ENCODE measurements around the gene TADA3. TPM values are rescaled to one million over a fixed set of nuclear protein-coding genes. Genes with fewer than 3 reads are reported as not detected.
"Not testable (repeated sequence)": the region's sequence is repeated elsewhere in the genome, so short reads cannot be mapped to it uniquely, and the experiment has no call there.

TADA3 gene
- total RNA-seq, 1 donor from 2014 or later, result 64.6 TPM

GRCh38 chr3:9783954-9784353 is 8.3 kb downstream of the TADA3 start:
- no peak overlapping the region for H3K4me3 Mint-ChIP-seq
- no peaks in the 10 kb centered on the region for H3K9me3 Mint-ChIP-seq
- H3K36me3 Mint-ChIP-seq (ENCODE audit: low read depth), result peaks cover 62% of the 10 kb centered on the region
- peaks cover 52% of the 10 kb centered on the region for H3K4me1 Mint-ChIP-seq
- no peaks in the 10 kb centered on the region for H3K27me3 Mint-ChIP-seq
- no peak for DNase-seq
- intact Hi-C loops (cut with micrococcal nuclease), result no loop called here
- H3K27ac Mint-ChIP-seq, result no peak overlapping the region

GRCh38 chr3:9782770-9783169 is 9.5 kb downstream of the TADA3 start:
- Mint-ChIP-seq H3K27ac (peak overlapping the region; percentile 13), H3K27me3 (no peaks in the 10 kb centered on the region), H3K36me3 (ENCODE audit: low read depth) (peaks cover 61% of the 10 kb centered on the region), H3K4me3 (no peak overlapping the region), H3K4me1 (peaks cover 63% of the 10 kb centered on the region), H3K9me3 (peaks cover under 1% of the 10 kb centered on the region)
- intact Hi-C loops (cut with micrococcal nuclease), result no loop called here
- DNase-seq, result no peak

GRCh38 chr3:9781978-9782603 is 10.2 kb downstream of the TADA3 start:
- Mint-ChIP-seq H3K9me3 (peaks cover 4% of the 10 kb centered on the region), H3K4me1 (peaks cover 62% of the 10 kb centered on the region), H3K4me3 (no peak overlapping the region), H3K36me3 (ENCODE audit: low read depth) (peaks cover 58% of the 10 kb centered on the region), H3K27ac (peak overlapping the region; percentile 80), H3K27me3 (no peaks in the 10 kb centered on the region)
- DNase-seq, result no peak
- intact Hi-C loops (cut with micrococcal nuclease), result no loop called here

GRCh38 chr3:9781551-9781950 is 10.7 kb downstream of the TADA3 start:
- Mint-ChIP-seq H3K4me3 (no peak overlapping the region), H3K4me1 (peaks cover 63% of the 10 kb centered on the region), H3K27me3 (no peaks in the 10 kb centered on the region)

GRCh38 chr3:9780910-9781309 is 11.4 kb downstream of the TADA3 start:
- H3K36me3 Mint-ChIP-seq (ENCODE audit: low read depth), result peaks cover 47% of the 10 kb centered on the region

More at GRCh38 chr3:9781551-9781950, 10.7 kb downstream of the TADA3 start:
- peaks cover 53% of the 10 kb centered on the region for H3K36me3 Mint-ChIP-seq (ENCODE audit: low read depth)
- DNase-seq, result no peak
- peaks cover 4% of the 10 kb centered on the region for H3K9me3 Mint-ChIP-seq
- intact Hi-C loops (cut with micrococcal nuclease), result no loop called here
- H3K27ac Mint-ChIP-seq, result peak overlapping the region; percentile 62

GRCh38 chr3:9780458-9780812 is 11.8 kb downstream of the TADA3 start:
- no peaks in the 10 kb centered on the region for H3K27me3 Mint-ChIP-seq
- peaks cover 4% of the 10 kb centered on the region for H3K9me3 Mint-ChIP-seq
- peaks cover 44% of the 10 kb centered on the region for H3K36me3 Mint-ChIP-seq (ENCODE audit: low read depth)
- H3K27ac Mint-ChIP-seq, result peak overlapping the region; percentile 88
- no peak for DNase-seq
- intact Hi-C loops (cut with micrococcal nuclease), result no loop called here
- H3K4me3 Mint-ChIP-seq, result peak overlapping the region; percentile 59
- H3K4me1 Mint-ChIP-seq, result peaks cover 58% of the 10 kb centered on the region

More at GRCh38 chr3:9780910-9781309, 11.4 kb downstream of the TADA3 start:
- peak overlapping the region; percentile 88 for H3K27ac Mint-ChIP-seq
- H3K4me1 Mint-ChIP-seq, result peaks cover 62% of the 10 kb centered on the region
- H3K27me3 Mint-ChIP-seq, result no peaks in the 10 kb centered on the region
- DNase-seq, result no peak
- intact Hi-C loops (cut with micrococcal nuclease), result no loop called here
- peak overlapping the region; percentile 59 for H3K4me3 Mint-ChIP-seq
- H3K9me3 Mint-ChIP-seq, result peaks cover 4% of the 10 kb centered on the region

GRCh38 chr3:9779721-9780457 is 12.4 kb downstream of the TADA3 start:
- Mint-ChIP-seq H3K36me3 (ENCODE audit: low read depth) (peaks cover 42% of the 10 kb centered on the region), H3K4me3 (peak overlapping the region; percentile 59), H3K4me1 (peaks cover 60% of the 10 kb centered on the region), H3K27ac (peak overlapping the region; percentile 88), H3K9me3 (peaks cover 4% of the 10 kb centered on the region), H3K27me3 (no peaks in the 10 kb centered on the region)
- intact Hi-C loops (cut with micrococcal nuclease), result loop anchor here (5.0 kb wide), 1 partner anchor 472 kb away; no protein-coding TSS in a partner anchor
- peak; percentile 81 for DNase-seq

GRCh38 chr3:9779075-9779593 is 13.1 kb downstream of the TADA3 start:
- Mint-ChIP-seq H3K27ac (peak overlapping the region; percentile 88), H3K4me1 (peaks cover 60% of the 10 kb centered on the region)

GRCh38 chr3:9778143-9779074 is 13.9 kb downstream of the TADA3 start:
- H3K27me3 Mint-ChIP-seq, result no peaks in the 10 kb centered on the region
- peaks cover 4% of the 10 kb centered on the region for H3K9me3 Mint-ChIP-seq
- H3K4me1 Mint-ChIP-seq, result peaks cover 60% of the 10 kb centered on the region
- H3K4me3 Mint-ChIP-seq, result peak overlapping the region; percentile 73
- H3K36me3 Mint-ChIP-seq (ENCODE audit: low read depth), result peaks cover 36% of the 10 kb centered on the region
- H3K27ac Mint-ChIP-seq, result peak overlapping the region; percentile 88
- DNase-seq, result peak; percentile 70
- intact Hi-C loops (cut with micrococcal nuclease), result loop anchor here (1.0 to 5.0 kb wide), 5 partner anchors 8 to 474 kb away; partner anchors contain the start of gene TADA3

More at GRCh38 chr3:9779075-9779593, 13.1 kb downstream of the TADA3 start:
- peaks cover 39% of the 10 kb centered on the region for H3K36me3 Mint-ChIP-seq (ENCODE audit: low read depth)
- DNase-seq, result no peak
- no peaks in the 10 kb centered on the region for H3K27me3 Mint-ChIP-seq
- peaks cover 4% of the 10 kb centered on the region for H3K9me3 Mint-ChIP-seq
- intact Hi-C loops (cut with micrococcal nuclease), result loop anchor here (5.0 kb wide), 1 partner anchor 473 kb away; no protein-coding TSS in a partner anchor
- peak overlapping the region; percentile 73 for H3K4me3 Mint-ChIP-seq

GRCh38 chr3:9777694-9778021 is 14.6 kb downstream of the TADA3 start:
- Mint-ChIP-seq H3K27me3 (no peaks in the 10 kb centered on the region), H3K36me3 (ENCODE audit: low read depth) (peaks cover 32% of the 10 kb centered on the region), H3K4me1 (peaks cover 58% of the 10 kb centered on the region), H3K9me3 (peaks cover 4% of the 10 kb centered on the region), H3K27ac (peak overlapping the region; percentile 88), H3K4me3 (peak overlapping the region; percentile 73)
- DNase-seq, result no peak
- intact Hi-C loops (cut with micrococcal nuclease), result loop anchor here (1.0 to 5.0 kb wide), 5 partner anchors 7 to 475 kb away; partner anchors contain the start of gene TADA3

- no peak for DNase-seq
- H3K4me3 Mint-ChIP-seq, result peak overlapping the region; percentile 73
- peaks cover 58% of the 10 kb centered on the region for H3K4me1 Mint-ChIP-seq
Measured at GRCh38 chr3:9776896-9777693, 15.2 kb downstream of the TADA3 start.

GRCh38 chr3:9771007-9771406 is 21.3 kb downstream of the TADA3 start:
- Mint-ChIP-seq H3K36me3 (ENCODE audit: low read depth) (peaks cover 22% of the 10 kb centered on the region), H3K4me3 (peak overlapping the region; percentile 82), H3K27ac (peak overlapping the region; percentile 45), H3K4me1 (peaks cover 45% of the 10 kb centered on the region)
- DNase-seq; H3K27me3 Mint-ChIP-seq; intact Hi-C loops (cut with micrococcal nuclease); H3K9me3 Mint-ChIP-seq: not testable (repeated sequence)

More at GRCh38 chr3:9776896-9777693, 15.2 kb downstream of the TADA3 start:
- peaks cover 4% of the 10 kb centered on the region for H3K9me3 Mint-ChIP-seq
- intact Hi-C loops (cut with micrococcal nuclease), result loop anchor here (5.0 kb wide), 1 partner anchor 475 kb away; no protein-coding TSS in a partner anchor
- no peaks in the 10 kb centered on the region for H3K27me3 Mint-ChIP-seq
- H3K36me3 Mint-ChIP-seq (ENCODE audit: low read depth), result peaks cover 27% of the 10 kb centered on the region
- peak overlapping the region; percentile 88 for H3K27ac Mint-ChIP-seq

All from activated CD4-positive, alpha-beta T cell treated with anti-CD3 and anti-CD28 coated beads, Interleukin-2, amount 10 ng/mL, durations not matched to agents 24 days and 14 days (primary cell).